Breast epithelium (tissue), 4 donors: ENCODE measurements around the gene SCLY. TPM values are rescaled to one million over a fixed set of nuclear protein-coding genes. Genes with fewer than 3 reads are reported as not detected.

Experiments used
- DNase-seq, 2 donors: peaks; one replicate each; pipeline ENCODE4 v3.0.0-alpha.2; 2019; ENCODE audit warnings: low spot score in 2 of 2
- H3K27ac ChIP-seq, 2 donors: fragments of 200-600 bp; sonication (generic) in 1 of 2; one replicate each; pipeline ENCODE4 v1.5.1; 2016 to 2019; ENCODE audit warnings: mild to moderate bottlenecking in 1 of 2
- H3K27me3 ChIP-seq, 2 donors: fragments of 200-600 bp; sonication (generic) in 1 of 2; one replicate each; pipeline versions ENCODE4 v1.5.1 to v1.6.0; 2017 to 2019; ENCODE audit warnings: control low read depth in 1 of 2, mild to moderate bottlenecking in 1 of 2
- H3K36me3 ChIP-seq: fragments of 200-600 bp; one replicate; pipeline ENCODE4 v1.5.1; 2019
- H3K4me1 ChIP-seq, 2 donors: fragments of 200-600 bp; sonication (generic); one replicate each; pipeline ENCODE4 v1.5.1; 2016 to 2019; ENCODE audit warnings: control low read depth in 1 of 2
- H3K4me3 ChIP-seq, 3 donors: fragments of 200-600 bp; sonication (generic); 1 replicate in 2 of 3; 2 replicates in 1 of 3; pipeline ENCODE4 v1.5.1; 2016 to 2019; ENCODE audit warnings: mild to moderate bottlenecking in 3 of 3, moderate library complexity in 2 of 3
- H3K9me3 ChIP-seq, 2 donors: fragments of 200-600 bp; sonication (generic) in 1 of 2; one replicate each; pipeline ENCODE4 v1.5.1; 2016 to 2019; ENCODE audit warnings: control low read depth in 1 of 2
- POLR2A ChIP-seq: fragments of 450-650 bp; IDR thresholded peaks from one replicate; pipeline ENCODE4 v1.6.1; 2016; ENCODE audit warnings: antibody characterized with exemption, mild to moderate bottlenecking, moderate library complexity
- POLR2AphosphoS5 ChIP-seq, 3 donors: sonication (generic); formaldehyde crosslinking; IDR thresholded peaks; one replicate each; pipeline ENCODE4 v1.6.1; 2017; ENCODE audit warnings: antibody characterized with exemption in 3 of 3
- intact Hi-C: fragments of 100-400 bp; cut with DNase I; formaldehyde crosslinking; loops from one replicate; pipeline ENCODE4 v1.15.1; 2023; ENCODE audit warnings: low total_unique reads
- total RNA-seq, 3 donors: library from RNA; depleted of rRNA; stranded (reverse); fragments of >200 nt; gene quantifications; one replicate each; pipeline ENCODE4 v1.1.0, GENCODE V29; 2016
- TF ChIP-seq, protein P1 (sequence below), 3 donors: fragments of 450-650 bp; IDR thresholded peaks; one replicate each; pipeline ENCODE4 v1.5.1; 2016 to 2017; ENCODE audit warnings: antibody characterized with exemption in 3 of 3, mild to moderate bottlenecking in 3 of 3, moderate library complexity in 3 of 3

The SCLY gene
- total RNA-seq, 3 donors from 2014 or later = 11.2 to 16.7 (median 12.1) TPM

DNA sequence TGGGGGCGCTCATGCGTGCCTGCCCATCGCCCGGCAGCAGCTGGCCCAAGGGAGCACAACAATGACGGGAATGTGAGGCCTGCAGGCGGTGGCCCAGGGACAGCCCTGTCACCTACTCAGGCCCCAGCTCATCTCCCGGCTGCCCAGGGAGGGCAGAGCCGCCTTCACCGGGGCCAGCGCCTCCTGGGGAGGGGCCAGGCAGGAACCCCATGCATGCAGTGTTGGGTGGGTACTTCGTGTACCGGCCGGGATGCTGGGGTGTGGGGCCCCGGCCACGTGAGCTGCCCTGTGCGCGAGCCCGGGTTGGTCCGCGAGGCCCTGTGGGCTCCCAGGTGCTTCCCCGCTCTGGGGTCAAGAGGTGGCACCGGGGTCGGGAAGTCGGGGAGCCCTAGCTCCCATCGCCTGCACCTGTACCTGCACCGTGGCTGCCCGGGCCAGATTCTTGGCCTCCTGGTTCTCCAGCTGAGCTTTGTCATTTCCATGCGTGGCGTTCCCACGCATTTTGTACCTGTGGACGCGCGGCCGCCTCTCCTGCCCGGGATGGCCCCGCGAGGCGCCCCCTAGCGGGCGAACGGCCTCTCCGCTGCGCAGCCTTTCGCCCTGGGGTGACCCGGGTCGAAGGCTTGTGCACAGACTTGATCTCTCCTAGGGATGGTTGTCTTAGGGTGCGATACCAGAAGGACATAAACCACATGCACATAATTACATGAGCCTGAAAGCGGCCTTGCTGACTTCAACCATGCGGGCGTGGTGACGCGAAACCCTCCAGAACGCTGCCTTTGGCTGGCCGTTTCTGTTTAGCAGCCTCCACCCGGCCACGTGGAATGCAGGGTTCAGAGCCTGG is 78.6 kb downstream of the SCLY start:
- Histone ChIP-seq H3K4me3 (peak overlapping the region; percentile 6 to 23 (median 7)), H3K36me3 (no peaks in the 10 kb centered on the region), H3K27ac (no peak overlapping the region), H3K9me3 (no peaks in the 10 kb centered on the region), H3K4me1 (no peaks in the 10 kb centered on the region), H3K27me3 (no peaks in the 10 kb centered on the region)
- TF ChIP-seq POLR2AphosphoS5 (IDR thresholded peaks at IDR 0.05) = no peak
- TF ChIP-seq POLR2A = no peak
- TF ChIP-seq, protein P1, sequence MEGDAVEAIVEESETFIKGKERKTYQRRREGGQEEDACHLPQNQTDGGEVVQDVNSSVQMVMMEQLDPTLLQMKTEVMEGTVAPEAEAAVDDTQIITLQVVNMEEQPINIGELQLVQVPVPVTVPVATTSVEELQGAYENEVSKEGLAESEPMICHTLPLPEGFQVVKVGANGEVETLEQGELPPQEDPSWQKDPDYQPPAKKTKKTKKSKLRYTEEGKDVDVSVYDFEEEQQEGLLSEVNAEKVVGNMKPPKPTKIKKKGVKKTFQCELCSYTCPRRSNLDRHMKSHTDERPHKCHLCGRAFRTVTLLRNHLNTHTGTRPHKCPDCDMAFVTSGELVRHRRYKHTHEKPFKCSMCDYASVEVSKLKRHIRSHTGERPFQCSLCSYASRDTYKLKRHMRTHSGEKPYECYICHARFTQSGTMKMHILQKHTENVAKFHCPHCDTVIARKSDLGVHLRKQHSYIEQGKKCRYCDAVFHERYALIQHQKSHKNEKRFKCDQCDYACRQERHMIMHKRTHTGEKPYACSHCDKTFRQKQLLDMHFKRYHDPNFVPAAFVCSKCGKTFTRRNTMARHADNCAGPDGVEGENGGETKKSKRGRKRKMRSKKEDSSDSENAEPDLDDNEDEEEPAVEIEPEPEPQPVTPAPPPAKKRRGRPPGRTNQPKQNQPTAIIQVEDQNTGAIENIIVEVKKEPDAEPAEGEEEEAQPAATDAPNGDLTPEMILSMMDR (IDR thresholded peaks at IDR 0.05) = no peak
- no peak for DNase-seq
- intact Hi-C loops = no loop called here

DNA sequence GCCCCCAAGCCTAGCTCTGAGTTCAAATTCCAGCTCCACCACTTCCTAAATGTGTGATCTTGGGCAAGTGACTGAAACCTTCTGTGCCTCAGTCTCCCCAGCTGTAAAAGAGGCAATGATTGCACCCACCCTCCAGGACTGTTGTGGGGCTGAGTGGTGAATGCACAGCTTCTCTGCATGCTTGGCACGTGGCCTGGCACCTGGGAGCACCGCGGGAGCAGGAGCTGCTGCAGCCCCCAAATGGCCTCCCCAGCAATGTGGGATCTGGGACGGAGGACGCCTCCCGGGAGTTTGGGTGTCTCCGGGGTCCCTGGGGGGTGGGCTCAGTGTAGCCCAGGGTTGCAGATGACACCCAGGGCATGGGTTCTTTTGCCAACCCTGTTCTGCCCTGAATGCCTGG is 79.2 kb downstream of the SCLY start:
- DNase-seq = no peak
- no peaks in the 10 kb centered on the region for H3K9me3 ChIP-seq
- H3K4me1 ChIP-seq = no peaks in the 10 kb centered on the region
- H3K36me3 ChIP-seq = no peaks in the 10 kb centered on the region
- no peak overlapping the region for H3K27ac ChIP-seq
- intact Hi-C loops = no loop called here
- no peaks in the 10 kb centered on the region for H3K27me3 ChIP-seq
- no peak overlapping the region for H3K4me3 ChIP-seq
- TF ChIP-seq POLR2AphosphoS5 (IDR thresholded peaks at IDR 0.05) = no peak
- no peak for TF ChIP-seq POLR2A
- TF ChIP-seq, protein P1 (IDR thresholded peaks at IDR 0.05) = no peak

- Histone ChIP-seq H3K9me3 (no peaks in the 10 kb centered on the region), H3K4me1 (no peaks in the 10 kb centered on the region), H3K36me3 (no peaks in the 10 kb centered on the region), H3K4me3 (no peak overlapping the region), H3K27ac (no peak overlapping the region), H3K27me3 (no peaks in the 10 kb centered on the region)
- DNase-seq = no peak
- TF ChIP-seq, protein P1 (IDR thresholded peaks at IDR 0.05) = no peak
- no peak for TF ChIP-seq POLR2AphosphoS5 (IDR thresholded peaks at IDR 0.05)
- intact Hi-C loops = no loop called here
These were observed 80.1 kb downstream of the SCLY start for GRCh38 chr2:238140721-238141540.

DNA sequence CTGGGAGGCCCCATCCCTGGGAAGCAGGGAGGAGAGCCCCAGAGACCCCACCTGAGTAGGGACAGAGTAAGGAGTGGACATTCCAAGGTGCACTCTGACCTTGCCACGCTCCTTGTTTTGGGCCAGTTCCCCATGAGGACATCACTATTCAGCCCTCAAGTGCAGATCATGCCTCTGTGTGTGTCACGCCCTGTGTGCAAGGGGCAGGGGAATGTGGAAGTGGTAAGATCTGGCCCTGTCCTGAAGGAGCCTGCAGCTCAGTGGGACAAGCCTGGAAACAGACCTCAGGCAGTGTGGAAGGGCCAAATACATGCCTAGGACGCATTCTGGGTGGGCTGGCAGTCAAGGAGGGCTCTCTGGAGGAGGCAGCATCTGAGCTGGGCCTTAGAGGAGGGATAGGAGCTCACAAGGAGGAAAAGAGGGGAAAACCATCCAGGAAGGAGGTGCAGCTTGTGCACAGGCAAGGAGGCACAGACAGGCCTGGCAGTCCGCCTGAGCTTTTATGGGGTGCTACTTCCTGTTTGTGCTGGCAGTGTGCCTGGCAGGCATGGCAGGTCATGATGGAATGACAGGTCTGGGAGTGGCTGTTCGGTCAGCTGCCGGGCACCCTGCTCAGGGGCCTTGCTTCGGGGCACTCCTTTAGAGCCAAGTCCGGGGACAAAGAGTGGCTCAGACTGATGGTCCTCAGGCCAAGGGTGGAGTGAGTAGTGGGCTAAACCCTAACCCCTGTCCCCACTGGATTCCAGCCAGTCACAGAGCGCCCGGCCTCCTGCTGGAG is 80.9 kb downstream of the SCLY start:
- no peaks in the 10 kb centered on the region for H3K36me3 ChIP-seq
- H3K9me3 ChIP-seq = no peaks in the 10 kb centered on the region
- H3K27ac ChIP-seq = no peak overlapping the region
- no peak overlapping the region for H3K4me3 ChIP-seq
- no peaks in the 10 kb centered on the region for H3K4me1 ChIP-seq
- H3K27me3 ChIP-seq = no peaks in the 10 kb centered on the region
- DNase-seq = peak; percentile 23 to 72
- TF ChIP-seq POLR2A = no peak
- TF ChIP-seq, protein P1 (IDR thresholded peaks at IDR 0.05) = no peak
- TF ChIP-seq POLR2AphosphoS5 (IDR thresholded peaks at IDR 0.05) = no peak
- intact Hi-C loops = no loop called here
